HCT116 (cell line): ENCODE data around the gene ASCL4. TPM values are rescaled to one million over a fixed set of nuclear protein-coding genes. Genes with fewer than 3 reads are reported as not detected.

ENCODE experiments used
- ATAC-seq: fragments of 200-7000 bp; cut with Tn5 transposase; 2 replicates; pipeline ENCODE4 v1.9.1; 2020; ENCODE audit warnings: mild to moderate bottlenecking, moderate library complexity
- BruUV-seq: library from RNA; stranded (reverse); fragments of 400-500 nt; replicated peaks from 2 replicates; lab custom pipeline; 2021; lab: Mats Ljungman, UMichigan
- CTCF ChIA-PET: fragments of 300-600 bp; sonication (Branson Sonifier 250); formaldehyde crosslinking; loops from one replicate; lab custom pipeline; 2021; ENCODE audit warnings: antibody characterized with exemption; lab: Charles Lee
- POLR2A ChIA-PET: fragments of 300-600, 350-600 bp; sonication (Branson Sonifier 250); formaldehyde crosslinking; loops from one replicate; lab custom pipeline; 2021; ENCODE audit warnings: antibody characterized with exemption; lab: Charles Lee
- RAD21 ChIA-PET, 2 experiments: fragments of 300-600 bp; sonication (Branson Sonifier 250); formaldehyde crosslinking; loops; one replicate each; lab custom pipeline; 2023; ENCODE audit warnings: low total read pairs in 2 of 2; ENCODE audit not compliant: uncharacterized antibody in 2 of 2, unreplicated experiment in 2 of 2, low non-redundant PET in 1 of 2; lab: Charles Lee
- DNase-seq: peaks from one replicate; pipeline ENCODE4 v3.0.0-alpha.2; 2010; ENCODE audit warnings: low read depth, low spot score
- H2AFZ ChIP-seq: fragments of 200-600 bp; shearing (Covaris generic), sonication (generic); 2 replicates; pipeline ENCODE4 v1.6.1; 2017; ENCODE audit warnings: low read depth, mixed run types, mixed read lengths, antibody characterized with exemption, low read length; ENCODE audit not compliant: poor library complexity, severe bottlenecking
- H3K27ac ChIP-seq: 2 replicates; pipeline ENCODE4 v1.5.1; 2012; ENCODE audit warnings: low read depth, low read length
- H3K27me3 ChIP-seq: fragments of 200-600 bp; sonication (generic); 2 replicates; pipeline ENCODE4 v1.6.1; 2016; ENCODE audit warnings: mixed run types, low read length, mixed read lengths; ENCODE audit not compliant: insufficient read depth
- H3K36me3 ChIP-seq, 2 experiments: fragments of 200-500 bp in 1 of 2; fragments of 200-600 bp in 1 of 2; sonication (Bioruptor generic) in 1 of 2; sonication (generic) in 1 of 2; 2 replicates each; pipeline versions ENCODE4 v1.5.1 to v1.6.1; 2014 to 2016; ENCODE audit warnings: low read length in 2 of 2, inconsistent platforms in 1 of 2, mixed read lengths in 1 of 2, mixed run types in 1 of 2; ENCODE audit not compliant: insufficient read depth in 2 of 2, control insufficient read depth in 1 of 2
- H3K4me1 ChIP-seq, 2 experiments: fragments of 200-600 bp in 1 of 2; sonication (generic) in 1 of 2; 2 replicates each; pipeline versions ENCODE4 v1.5.1 to v1.6.1; 2012 to 2017; ENCODE audit warnings: low read length in 2 of 2, inconsistent platforms in 1 of 2, mild to moderate bottlenecking in 1 of 2, mixed read lengths in 1 of 2, mixed run types in 1 of 2, moderate library complexity in 1 of 2; ENCODE audit not compliant: insufficient read depth in 2 of 2, control insufficient read depth in 1 of 2
- H3K4me2 ChIP-seq: fragments of 200-600 bp; sonication (generic); 2 replicates; pipeline ENCODE4 v1.6.1; 2017; ENCODE audit warnings: mixed run types, low read length, mixed read lengths
- H3K4me3 ChIP-seq, 2 experiments: fragments of 200-600 bp in 1 of 2; sonication (generic) in 1 of 2; replicated peaks in 1 of 2; 2 replicates each; pipeline ENCODE4 v1.5.1; 2011 to 2016; ENCODE audit warnings: low read length in 2 of 2, control low read depth in 1 of 2, low read depth in 1 of 2, mild to moderate bottlenecking in 1 of 2, mixed read lengths in 1 of 2, mixed run types in 1 of 2
- H3K79me2 ChIP-seq: fragments of 200-600 bp; sonication (generic); 2 replicates; pipeline ENCODE4 v1.6.1; 2017; ENCODE audit warnings: mild to moderate bottlenecking, mixed run types, low read length, moderate library complexity, mixed read lengths; ENCODE audit not compliant: insufficient read depth
- H3K9ac ChIP-seq: fragments of 200-600 bp; sonication (generic); 2 replicates; pipeline ENCODE4 v1.6.1; 2016; ENCODE audit warnings: low read length, mixed read lengths
- H3K9me2 ChIP-seq: fragments of 200-600 bp; sonication (generic), shearing (Covaris generic); 2 replicates; pipeline ENCODE4 v1.6.1; 2017; ENCODE audit warnings: mixed run types, mild to moderate bottlenecking, moderate library complexity; ENCODE audit not compliant: insufficient read depth
- H3K9me3 ChIP-seq, 2 experiments: fragments of 200-500 bp in 1 of 2; fragments of 200-600 bp in 1 of 2; sonication (Bioruptor generic) in 1 of 2; sonication (generic) in 1 of 2; 2 replicates each; pipeline ENCODE4 v1.6.1; 2014 to 2017; ENCODE audit warnings: low read length in 2 of 2, mixed read lengths in 2 of 2, inconsistent platforms in 1 of 2, low read depth in 1 of 2, mild to moderate bottlenecking in 1 of 2, mixed run types in 1 of 2, moderate library complexity in 1 of 2; ENCODE audit not compliant: control insufficient read depth in 1 of 2, insufficient read depth in 1 of 2
- H4K20me1 ChIP-seq: fragments of 200-600 bp; sonication (generic), shearing (Covaris generic); 2 replicates; pipeline ENCODE4 v1.6.1; 2017; ENCODE audit warnings: mixed run types, mild to moderate bottlenecking, moderate library complexity; ENCODE audit not compliant: insufficient read depth
- ATF3 ChIP-seq: IDR thresholded peaks from 2 replicates; pipeline ENCODE4 v1.6.1; 2012
- CBX3 ChIP-seq: IDR thresholded peaks from 2 replicates; pipeline ENCODE4 v1.6.1; 2012; ENCODE audit warnings: low read depth
- CEBPB ChIP-seq: IDR thresholded peaks from 2 replicates; pipeline ENCODE4 v1.6.1; 2012; ENCODE audit warnings: low read depth
- CTCF ChIP-seq, 3 experiments: fragments of 200-600 bp in 1 of 3; sonication (generic) in 1 of 3; IDR thresholded peaks in 2 of 3; conservative IDR thresholded peaks in 1 of 3; 2 replicates each; pipeline ENCODE4 v1.5.1; 2012 to 2017; ENCODE audit warnings: low read depth in 2 of 3, low read length in 2 of 3, antibody characterized with exemption in 1 of 3, borderline replicate concordance in 1 of 3, control low read depth in 1 of 3, mild to moderate bottlenecking in 1 of 3, mixed read lengths in 1 of 3, mixed run types in 1 of 3, moderate library complexity in 1 of 3; ENCODE audit not compliant: insufficient read depth in 1 of 3
- EGR1 ChIP-seq: IDR thresholded peaks from 2 replicates; pipeline ENCODE4 v1.6.1; 2012; ENCODE audit warnings: low read depth
- EZH2 ChIP-seq: fragments of 200-600 bp; sonication (generic); IDR thresholded peaks from 2 replicates; pipeline ENCODE4 v1.6.1; 2017; ENCODE audit warnings: antibody characterized with exemption, mixed run types
- FOSL1 ChIP-seq: IDR thresholded peaks from 2 replicates; pipeline ENCODE4 v1.6.1; 2012; ENCODE audit warnings: low read depth
- JUND ChIP-seq: IDR thresholded peaks from 2 replicates; pipeline ENCODE4 v1.6.1; 2012
- MAX ChIP-seq: IDR thresholded peaks from 2 replicates; pipeline ENCODE4 v1.6.1; 2012
- POLR2AphosphoS5 ChIP-seq: IDR thresholded peaks from 2 replicates; pipeline ENCODE4 v1.6.1; 2011; ENCODE audit warnings: mild to moderate bottlenecking, low read depth, low read length, moderate library complexity
- RAD21 ChIP-seq: IDR thresholded peaks from 2 replicates; pipeline ENCODE4 v1.6.1; 2012; ENCODE audit warnings: low read depth, mild to moderate bottlenecking
- REST ChIP-seq: IDR thresholded peaks from 2 replicates; pipeline ENCODE4 v1.6.1; 2012; ENCODE audit warnings: low read depth
- SIN3A ChIP-seq: IDR thresholded peaks from 2 replicates; pipeline ENCODE4 v1.6.1; 2012; ENCODE audit warnings: low read depth
- SRF ChIP-seq: IDR thresholded peaks from 2 replicates; pipeline ENCODE4 v1.6.1; 2012; ENCODE audit warnings: low read depth
- TCF7L2 ChIP-seq: IDR thresholded peaks from 2 replicates; pipeline ENCODE4 v1.7.0; 2011; ENCODE audit warnings: borderline replicate concordance, inconsistent platforms; ENCODE audit not compliant: insufficient read depth, insufficient read length; ENCODE audit errors: extremely low read depth
- YY1 ChIP-seq: IDR thresholded peaks from 2 replicates; pipeline ENCODE4 v1.6.1; 2011; ENCODE audit warnings: low read length, low read depth, moderate library complexity, mild to moderate bottlenecking; ENCODE audit not compliant: insufficient replicate concordance; ENCODE audit errors: extremely low read depth
- ZBTB33 ChIP-seq: IDR thresholded peaks from 2 replicates; pipeline ENCODE4 v1.6.1; 2011; ENCODE audit warnings: mild to moderate bottlenecking, low read length, moderate library complexity; ENCODE audit not compliant: insufficient replicate concordance; ENCODE audit errors: extremely low read depth
- ZFX ChIP-seq: fragments of 450-650 bp; IDR thresholded peaks from 2 replicates; pipeline ENCODE4 v1.6.1; 2017
- ZNF274 ChIP-seq: fragments of 200-500 bp; sonication (Bioruptor generic); IDR thresholded peaks from 2 replicates; pipeline ENCODE4 v1.6.1; 2014; ENCODE audit warnings: mild to moderate bottlenecking, low read depth, low read length, inconsistent platforms
- intact Hi-C: fragments of 100-400 bp; cut with micrococcal nuclease; formaldehyde crosslinking; loops from 2 replicates; pipeline ENCODE4 v1.10.0; 2022
- total RNA-seq: library from RNA; stranded (reverse); gene quantifications from one replicate; pipeline ENCODE4 v1.2.1, GENCODE V29; 2021; ENCODE audit not compliant: unreplicated experiment

ASCL4 gene
- total RNA-seq, 1 experiment from 2014 or later, result not detected

- Histone ChIP-seq H3K27ac (no peak overlapping the region), H4K20me1 (no peaks in the 10 kb centered on the region), H3K79me2 (no peaks in the 10 kb centered on the region), H3K36me3 (no peaks in the 10 kb centered on the region), H2AFZ (no peak overlapping the region), H3K9me3 (no peaks in the 10 kb centered on the region; a peak in 1 of 4 replicates), H3K4me1 (no peaks in the 10 kb centered on the region), H3K9me2 (no peaks in the 10 kb centered on the region), H3K27me3 (no peaks in the 10 kb centered on the region), H3K9ac (no peak overlapping the region), H3K4me2 (no peak overlapping the region), H3K4me3 (no peak overlapping the region)
- no peak for DNase-seq
- ChIA-PET CTCF (no interaction called here), RAD21 (no interaction called here), POLR2A (no interaction called here)
- TF ChIP-seq EZH2, result no peak
- no peak for TF ChIP-seq ATF3
- no peak for TF ChIP-seq ZNF274
- TF ChIP-seq POLR2AphosphoS5, result no peak
- no peak for TF ChIP-seq SRF
- no peak for TF ChIP-seq EGR1
- no peak for TF ChIP-seq TCF7L2
- TF ChIP-seq ZBTB33, result no peak
- no peak for TF ChIP-seq YY1
- no peak for TF ChIP-seq ZFX
- TF ChIP-seq CEBPB, result no peak
- TF ChIP-seq RAD21, result no peak
- no peak for TF ChIP-seq FOSL1
- TF ChIP-seq JUND, result no peak
- no peak for TF ChIP-seq SIN3A
- no peak for TF ChIP-seq CTCF (IDR thresholded peaks at IDR 0.05 in 2 of 3, conservative IDR thresholded peaks at IDR 0.05 in 1 of 3; ENCODE audit: borderline replicate concordance in 1 of 3, insufficient read depth in 1 of 3, low read depth in 2 of 3, low read length in 2 of 3)
- no peak for TF ChIP-seq MAX
- no peak for TF ChIP-seq CBX3
- TF ChIP-seq REST, result no peak
- no peak for ATAC-seq
- BruUV-seq, result no TSS peak
- intact Hi-C loops, result no loop called here
Measured at GRCh38 chr12:107818984-107819383, 44.5 kb downstream of the ASCL4 start.
